ENCODE results near the gene SLC4A4. TPM values are rescaled to one million over a fixed set of nuclear protein-coding genes. Genes with fewer than 3 reads are reported as not detected.

The SLC4A4 gene
- total RNA-seq, 1 donor from 2014 or later = 3.2 TPM

DNA sequence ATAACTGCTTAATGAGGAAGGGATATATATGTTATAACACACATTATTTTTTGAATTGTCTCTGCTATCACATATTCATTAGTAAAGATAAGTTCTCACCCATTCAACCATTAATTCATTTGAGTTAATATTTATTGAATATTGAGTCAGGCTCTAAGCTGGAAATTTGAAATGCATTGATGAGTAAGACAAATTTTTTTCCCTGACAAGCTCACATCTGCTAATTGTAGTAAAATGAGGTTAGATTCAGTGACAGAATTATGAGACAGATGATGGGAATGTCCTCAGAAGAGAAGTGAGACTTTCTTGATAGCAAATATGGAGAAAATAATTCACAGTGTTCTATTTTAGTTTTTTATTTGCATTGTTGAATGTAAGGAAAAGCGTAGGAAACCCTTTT is 194.3 kb downstream of the SLC4A4 start:
- DNase-seq (ENCODE audit: extremely low spot score in 2 of 2) = no peak
- intact Hi-C loops (cut with DNase I) = no loop called here
- H3K36me3 ChIP-seq = no peaks in the 10 kb centered on the region

DNA sequence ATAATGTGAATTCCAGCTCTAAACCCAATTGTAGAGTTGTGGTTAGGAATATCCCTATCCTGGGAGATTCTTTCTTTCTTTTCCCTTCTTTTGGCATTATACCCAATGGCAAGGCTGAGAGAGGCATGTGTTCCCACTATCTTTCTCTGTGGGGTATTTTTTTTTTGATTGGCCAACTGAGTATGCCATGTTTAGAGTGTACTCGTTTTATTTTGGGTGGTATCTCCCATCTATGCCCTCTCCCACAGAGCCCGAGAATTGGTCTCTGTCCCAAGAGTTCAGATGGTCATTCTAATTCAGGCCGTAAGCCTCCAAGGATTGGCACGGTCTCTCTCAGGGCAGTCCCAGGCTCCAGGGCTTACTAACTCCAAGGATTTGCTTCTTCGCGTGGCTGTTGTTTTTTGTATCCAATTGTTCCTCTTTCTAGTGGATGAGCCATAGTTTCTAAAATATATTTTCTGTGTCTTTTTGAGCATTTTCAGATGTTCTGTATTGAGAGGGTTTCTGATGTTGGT is 198.8 kb downstream of the SLC4A4 start:
- intact Hi-C loops (cut with DNase I) = no loop called here
- Histone ChIP-seq H3K27ac (no peak overlapping the region), H3K36me3 (no peaks in the 10 kb centered on the region), H3K4me1 (no peaks in the 10 kb centered on the region), H3K4me3 (no peak overlapping the region), H3K9me3 (no peaks in the 10 kb centered on the region), H3K27me3 (no peaks in the 10 kb centered on the region)
- no peak for DNase-seq (ENCODE audit: extremely low spot score in 2 of 2)
- no peak for TF ChIP-seq POLR2AphosphoS5 (IDR thresholded peaks at IDR 0.05; ENCODE audit: insufficient read depth in 1 of 2, low read depth in 1 of 2)
- TF ChIP-seq, protein P1, sequence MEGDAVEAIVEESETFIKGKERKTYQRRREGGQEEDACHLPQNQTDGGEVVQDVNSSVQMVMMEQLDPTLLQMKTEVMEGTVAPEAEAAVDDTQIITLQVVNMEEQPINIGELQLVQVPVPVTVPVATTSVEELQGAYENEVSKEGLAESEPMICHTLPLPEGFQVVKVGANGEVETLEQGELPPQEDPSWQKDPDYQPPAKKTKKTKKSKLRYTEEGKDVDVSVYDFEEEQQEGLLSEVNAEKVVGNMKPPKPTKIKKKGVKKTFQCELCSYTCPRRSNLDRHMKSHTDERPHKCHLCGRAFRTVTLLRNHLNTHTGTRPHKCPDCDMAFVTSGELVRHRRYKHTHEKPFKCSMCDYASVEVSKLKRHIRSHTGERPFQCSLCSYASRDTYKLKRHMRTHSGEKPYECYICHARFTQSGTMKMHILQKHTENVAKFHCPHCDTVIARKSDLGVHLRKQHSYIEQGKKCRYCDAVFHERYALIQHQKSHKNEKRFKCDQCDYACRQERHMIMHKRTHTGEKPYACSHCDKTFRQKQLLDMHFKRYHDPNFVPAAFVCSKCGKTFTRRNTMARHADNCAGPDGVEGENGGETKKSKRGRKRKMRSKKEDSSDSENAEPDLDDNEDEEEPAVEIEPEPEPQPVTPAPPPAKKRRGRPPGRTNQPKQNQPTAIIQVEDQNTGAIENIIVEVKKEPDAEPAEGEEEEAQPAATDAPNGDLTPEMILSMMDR (IDR thresholded peaks at IDR 0.05) = no peak
- no peak for TF ChIP-seq POLR2A (IDR thresholded peaks at IDR 0.05)

More for the DNA sequence above, 194.3 kb downstream of the SLC4A4 start:
- Histone ChIP-seq H3K9me3 (no peaks in the 10 kb centered on the region), H3K4me1 (no peaks in the 10 kb centered on the region), H3K27me3 (no peaks in the 10 kb centered on the region), H3K27ac (no peak overlapping the region), H3K4me3 (no peak overlapping the region)
- TF ChIP-seq POLR2AphosphoS5 (IDR thresholded peaks at IDR 0.05; ENCODE audit: insufficient read depth in 1 of 2, low read depth in 1 of 2) (no peak), POLR2A (IDR thresholded peaks at IDR 0.05) (no peak)
- TF ChIP-seq, protein P1 (IDR thresholded peaks at IDR 0.05) = no peak

- no peaks in the 10 kb centered on the region for H3K4me1 ChIP-seq
- no peak for DNase-seq (ENCODE audit: extremely low spot score in 2 of 2)
- H3K27me3 ChIP-seq = no peaks in the 10 kb centered on the region
- no peak overlapping the region for H3K4me3 ChIP-seq
- H3K9me3 ChIP-seq = no peaks in the 10 kb centered on the region
- intact Hi-C loops (cut with DNase I) = no loop called here
- TF ChIP-seq POLR2AphosphoS5 (IDR thresholded peaks at IDR 0.05; ENCODE audit: insufficient read depth in 1 of 2, low read depth in 1 of 2) = no peak
- H3K36me3 ChIP-seq = no peaks in the 10 kb centered on the region
- H3K27ac ChIP-seq = no peak overlapping the region
Observed at GRCh38 chr4:71538528-71538927, 199.7 kb downstream of the SLC4A4 start.

DNA sequence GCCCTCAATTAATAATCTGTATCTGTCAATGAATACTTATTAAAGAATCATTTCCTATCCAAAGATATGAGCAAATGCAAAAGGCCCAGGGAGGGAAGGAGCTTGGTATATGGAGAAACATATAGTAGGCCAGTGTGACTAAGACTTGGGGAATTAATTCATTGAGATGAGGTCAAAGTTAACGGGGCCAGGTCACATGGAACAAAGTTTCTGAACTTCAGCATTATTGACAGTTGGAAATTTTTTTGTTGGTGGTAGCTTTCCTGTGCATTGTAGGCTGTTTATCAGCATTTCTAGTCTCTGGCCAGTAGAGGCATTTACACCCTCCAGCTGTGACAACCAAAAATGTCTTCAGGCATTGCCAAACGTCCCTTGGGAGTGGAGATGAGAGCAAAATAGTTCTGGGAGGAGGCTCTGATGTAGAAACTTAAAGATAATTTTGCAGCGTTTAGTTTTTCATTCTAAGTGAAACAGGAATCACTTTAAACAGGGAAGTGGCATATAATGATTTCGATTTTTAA is 202.0 kb downstream of the SLC4A4 start:
- intact Hi-C loops (cut with DNase I) = no loop called here
- H3K36me3 ChIP-seq = no peaks in the 10 kb centered on the region
- TF ChIP-seq POLR2A (IDR thresholded peaks at IDR 0.05) = no peak
- no peak for TF ChIP-seq POLR2AphosphoS5 (IDR thresholded peaks at IDR 0.05; ENCODE audit: insufficient read depth in 1 of 2, low read depth in 1 of 2)
- TF ChIP-seq, protein P1 (IDR thresholded peaks at IDR 0.05) = no peak
- no peak overlapping the region for H3K4me3 ChIP-seq
- H3K9me3 ChIP-seq = no peaks in the 10 kb centered on the region
- no peak overlapping the region for H3K27ac ChIP-seq
- H3K27me3 ChIP-seq = no peaks in the 10 kb centered on the region
- no peaks in the 10 kb centered on the region for H3K4me1 ChIP-seq
- DNase-seq (ENCODE audit: extremely low spot score in 2 of 2) = no peak

- no peak for TF ChIP-seq POLR2A (IDR thresholded peaks at IDR 0.05)
- TF ChIP-seq, protein P1 (IDR thresholded peaks at IDR 0.05) = no peak
- H3K27me3 ChIP-seq = no peaks in the 10 kb centered on the region
- H3K9me3 ChIP-seq = no peaks in the 10 kb centered on the region
- no peak overlapping the region for H3K27ac ChIP-seq
- H3K36me3 ChIP-seq = no peaks in the 10 kb centered on the region
- H3K4me1 ChIP-seq = no peaks in the 10 kb centered on the region
- intact Hi-C loops (cut with DNase I) = no loop called here
- DNase-seq (ENCODE audit: extremely low spot score in 2 of 2) = no peak
- H3K4me3 ChIP-seq = no peak overlapping the region
Observed at GRCh38 chr4:71541541-71541940, 202.7 kb downstream of the SLC4A4 start.

Data from vagina (tissue), 2 donors.